ENCODE data around the gene CLDN5.

The CLDN5 gene

DNA sequence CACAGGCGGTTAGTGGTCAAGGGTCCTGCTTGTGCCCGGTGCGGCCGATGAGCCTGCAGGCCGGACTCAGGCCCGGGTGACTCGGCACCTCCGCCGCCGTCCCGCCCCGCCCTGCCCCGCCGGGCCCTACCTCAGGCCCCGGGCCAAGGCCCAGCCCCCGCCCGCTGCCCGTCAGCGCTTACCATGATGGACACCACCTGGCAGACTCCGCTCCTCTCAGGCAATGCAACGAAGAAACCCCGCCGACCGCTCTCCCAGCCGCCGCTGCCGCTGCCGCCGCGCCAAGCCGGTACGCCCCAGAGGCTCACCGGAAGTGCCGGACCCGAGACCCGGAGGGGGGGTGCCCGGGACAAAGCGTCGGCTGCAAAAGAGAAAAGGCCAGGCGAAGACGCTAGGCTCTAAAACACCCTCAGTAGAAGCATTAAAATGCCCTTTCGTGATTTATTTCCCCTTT, 45.3 kb downstream of the CLDN5 start, which contains the start of gene UFD1:
Gene UFD1 (minus strand): TSS at position 293 of the 454 bp plus-strand sequence. CDS start 108 bp downstream, at position 185.
- peak; percentile 44 for DNase-seq

DNA sequence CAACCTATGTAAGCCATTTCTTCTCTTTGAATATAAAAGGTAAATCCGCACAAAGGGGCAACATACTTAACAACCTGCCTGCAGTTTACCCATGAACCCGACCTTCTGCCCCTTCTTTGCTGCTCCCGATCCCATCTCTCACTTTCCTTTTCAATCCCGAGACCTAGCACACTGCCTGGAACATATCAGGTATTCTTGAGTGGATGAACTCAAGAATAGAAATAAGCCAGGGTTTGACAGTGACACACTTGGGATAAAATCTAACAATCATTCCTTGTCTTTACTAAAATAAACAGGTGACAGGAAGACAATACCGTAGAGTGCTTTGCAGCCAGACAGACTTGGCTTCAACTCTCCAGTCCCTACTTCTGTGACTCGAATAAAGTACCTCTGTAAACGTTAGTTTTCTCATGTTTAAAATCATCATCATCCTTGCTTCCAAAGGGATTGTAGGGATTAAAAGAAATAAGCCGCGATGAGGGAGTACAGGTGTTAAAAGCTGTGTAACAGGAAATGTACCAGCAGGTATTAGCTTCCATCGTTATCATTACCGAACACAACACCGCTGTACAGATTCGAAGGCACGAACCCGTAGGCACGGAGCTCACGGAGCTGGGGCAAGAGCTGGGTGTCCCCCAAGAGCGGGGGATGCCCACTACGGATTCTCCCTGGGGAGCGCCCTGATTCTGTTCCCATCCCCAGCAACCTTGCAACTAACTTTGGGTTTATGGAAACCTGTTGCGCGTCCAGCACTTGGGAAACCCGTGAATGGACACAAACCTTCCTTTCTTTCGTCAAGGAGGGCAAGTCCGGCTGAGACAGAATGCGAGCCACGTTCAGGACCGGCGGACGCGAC, 45.9 kb downstream of the CLDN5 start:
- no peak for DNase-seq

DNA sequence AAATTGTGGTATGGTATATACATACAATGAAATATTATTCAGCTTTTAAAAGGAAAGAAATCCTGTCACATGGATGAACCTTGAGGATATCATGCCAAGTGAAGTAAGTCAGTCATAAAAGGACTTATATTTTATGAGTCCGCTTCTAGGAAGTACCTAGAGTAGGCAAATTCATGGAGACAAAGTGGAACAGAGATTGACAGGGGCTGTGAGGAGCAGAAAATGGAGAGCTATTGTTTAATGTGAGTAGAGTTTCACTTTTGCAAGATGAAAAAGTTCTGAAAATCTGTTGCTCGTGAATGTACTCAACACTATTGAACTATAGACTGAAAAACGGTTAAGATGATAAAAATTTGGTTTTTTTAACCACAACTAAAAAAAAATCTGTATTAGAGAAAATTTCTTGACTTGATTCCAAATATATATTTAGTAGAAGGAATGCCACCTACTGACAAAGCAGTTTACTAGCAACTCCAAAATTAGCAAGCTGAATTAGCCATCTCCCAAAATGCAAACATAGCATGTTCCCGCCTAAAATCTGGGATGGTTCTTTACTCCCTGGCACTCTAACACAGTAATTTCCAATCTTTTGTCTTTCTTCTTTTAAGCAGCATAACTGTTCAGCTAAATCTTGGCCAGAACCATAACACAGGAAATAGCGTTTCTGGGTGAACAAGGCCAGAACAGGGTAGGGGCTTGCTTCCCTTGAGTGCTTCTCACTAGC, 46.7 kb downstream of the CLDN5 start:
- DNase-seq: no peak

DNA sequence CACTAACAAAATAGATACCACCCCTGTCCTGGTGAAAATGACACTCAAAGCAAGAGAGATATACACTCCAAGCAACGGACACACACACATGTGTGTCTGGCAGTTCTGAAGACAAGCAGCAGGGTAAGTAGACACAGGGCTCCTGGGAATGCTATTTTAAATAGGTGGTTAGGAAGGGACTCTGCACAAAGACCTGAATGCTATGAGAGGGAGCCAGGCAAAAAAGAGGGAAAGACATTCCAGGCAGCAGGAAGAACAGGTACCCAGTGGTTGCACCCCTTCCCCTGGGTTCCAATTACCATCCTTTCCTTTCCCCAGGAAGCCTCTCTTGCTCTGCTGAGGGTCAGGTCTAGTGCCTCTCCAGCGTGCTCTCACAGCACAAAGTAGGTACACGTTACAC, 48.2 kb downstream of the CLDN5 start:
- no peak for DNase-seq

DNA sequence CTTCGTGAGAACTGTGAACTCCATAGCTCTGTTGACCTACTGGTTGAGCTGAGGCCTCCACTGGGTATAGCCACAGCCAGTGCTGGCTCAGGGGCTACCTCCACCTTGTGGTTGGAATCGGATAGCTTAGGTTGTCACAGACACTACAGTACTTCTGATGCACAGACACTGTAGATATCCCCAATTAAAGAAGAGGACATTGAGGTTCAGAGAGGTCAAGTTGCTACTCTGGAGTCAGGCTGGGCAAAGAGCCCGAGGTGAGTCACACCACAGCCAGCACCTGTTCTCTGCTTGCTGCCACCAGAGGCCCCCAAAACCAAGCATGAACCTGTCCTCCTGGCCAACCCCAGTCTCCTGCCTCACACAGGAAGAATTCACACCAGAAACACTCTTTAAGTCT, 50.6 kb downstream of the CLDN5 start:
- no peak for DNase-seq
